Erythroblast (primary cell): ENCODE results near the gene LRRC58.
"Not testable (repeated sequence)": the region's sequence is repeated elsewhere in the genome, so short reads cannot be mapped to it uniquely, and the experiment has no call there.

Experiments used
- DNase-seq, 2 experiments: peaks; one replicate each; lab custom pipeline; 2025; lab: John Stamatoyannopoulos, UW
- GATA1 ChIP-seq: IDR thresholded peaks from 2 replicates; pipeline ENCODE4 v1.6.1; 2011; ENCODE audit warnings: low read depth, mild to moderate bottlenecking, control low read depth, low read length, moderate library complexity
- POLR2A ChIP-seq: IDR thresholded peaks from 2 replicates; pipeline ENCODE4 v1.6.1; 2011; ENCODE audit warnings: mild to moderate bottlenecking, low read length

The LRRC58 gene

DNA sequence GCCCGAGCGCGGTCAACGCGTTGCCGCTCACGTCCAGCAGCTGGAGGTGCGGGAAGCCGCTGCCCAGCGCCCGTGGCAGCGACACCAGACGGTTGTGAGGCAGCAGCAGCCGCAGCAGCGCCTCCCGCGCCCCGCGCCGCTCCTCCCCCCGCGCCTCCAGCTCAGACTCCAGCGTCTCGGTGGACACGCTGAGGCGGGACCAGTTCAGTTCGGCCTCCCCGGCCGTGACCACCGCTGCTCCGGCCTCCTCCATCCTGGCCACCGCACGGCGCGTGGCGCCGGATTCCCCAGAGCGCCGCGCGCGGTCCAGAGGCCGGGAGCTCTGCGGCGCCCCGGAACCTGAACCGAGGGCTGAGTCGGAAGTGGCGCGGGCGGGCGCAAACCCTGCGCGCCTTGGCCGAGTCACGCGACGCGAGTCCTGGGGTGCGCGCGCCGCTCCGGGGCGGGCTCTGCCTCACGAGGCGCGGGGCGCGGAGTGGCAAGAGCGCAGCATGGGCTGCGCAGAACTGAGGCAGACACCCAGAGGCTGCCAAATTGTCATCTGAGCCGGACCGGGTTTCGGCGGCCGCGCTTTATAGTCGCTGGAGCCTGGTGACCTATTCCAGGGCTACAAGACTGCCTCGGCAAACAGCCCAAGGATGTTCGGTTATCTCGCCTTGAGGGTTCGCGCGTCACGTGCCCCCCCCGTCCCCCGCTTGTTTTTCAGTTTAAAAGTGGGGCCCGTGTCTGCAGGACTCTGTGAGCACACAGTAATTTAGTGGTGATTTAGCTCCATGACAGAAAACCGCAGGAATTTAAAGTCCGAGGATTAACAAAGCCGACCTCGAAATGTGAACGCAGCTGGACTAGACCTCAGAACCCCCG lies at the start of gene LRRC58:
TSS of gene LRRC58 (minus strand) at position 364 of the 864 bp plus-strand sequence. CDS start at position 253, 111 bp downstream.
- peak; percentile 95 to 97 for DNase-seq
- TF ChIP-seq GATA1: no peak
- TF ChIP-seq POLR2A: peak; percentile 96

DNA sequence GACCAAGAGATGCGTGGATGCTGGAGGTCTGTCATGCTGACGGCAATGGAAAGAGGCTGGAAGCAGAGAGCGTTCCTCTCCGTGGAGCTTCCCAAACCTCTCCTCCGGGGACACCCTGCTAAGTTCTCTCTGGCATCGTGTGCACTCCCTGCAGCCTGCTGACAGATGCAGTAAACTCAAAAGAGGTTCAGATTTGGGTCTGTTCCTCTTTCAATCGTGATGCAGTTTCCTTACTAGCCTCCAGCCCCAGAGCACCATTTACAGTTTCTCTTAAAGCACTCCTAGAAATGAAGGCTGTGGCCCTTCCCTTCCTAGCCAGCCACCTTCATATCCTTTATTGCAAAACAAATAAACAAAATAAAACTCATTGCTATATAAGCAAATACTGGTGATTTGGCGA lies 47.3 kb upstream of the LRRC58 start:
- DNase-seq: no peak
- TF ChIP-seq GATA1: no peak

DNA sequence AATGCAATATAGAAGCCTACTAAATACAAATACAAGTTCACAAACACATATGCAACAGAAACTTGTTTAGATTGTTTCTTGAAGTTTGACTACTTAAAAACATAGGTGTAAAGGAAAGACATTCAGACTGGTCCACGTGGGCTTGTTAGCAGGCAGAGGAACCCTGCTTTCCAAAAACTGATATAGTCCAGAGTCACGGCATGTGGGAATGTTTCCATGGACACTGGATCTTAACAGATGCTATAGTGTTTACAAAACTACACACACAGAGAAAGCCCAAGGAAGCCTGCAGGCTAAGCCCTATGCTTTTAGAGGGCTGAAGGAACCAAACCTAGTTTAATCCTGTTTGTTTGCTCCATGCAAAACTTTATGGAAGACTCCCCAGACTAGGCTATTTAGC lies 45.2 kb upstream of the LRRC58 start:
- no peak for DNase-seq
- no peak for TF ChIP-seq GATA1
- no peak for TF ChIP-seq POLR2A

DNA sequence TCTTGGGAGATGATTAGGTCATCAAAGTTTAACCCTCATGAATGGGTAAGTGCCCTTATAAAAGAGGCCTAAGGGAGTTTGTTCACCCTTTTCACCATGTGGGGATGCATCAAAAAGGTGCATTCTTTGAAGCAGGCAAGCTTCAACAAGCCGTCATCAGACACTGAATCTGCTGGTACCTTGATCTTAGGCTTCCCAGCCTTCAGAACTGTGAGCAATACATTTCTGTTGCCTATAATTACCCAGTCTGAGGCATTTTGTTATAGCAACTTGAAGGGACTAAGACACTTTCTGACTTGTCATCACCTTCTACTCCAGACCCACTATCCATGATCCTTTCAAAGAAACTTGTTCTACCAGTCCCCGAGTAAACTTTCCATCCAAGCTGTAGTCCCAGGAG lies 44.6 kb upstream of the LRRC58 start:
- no peak for TF ChIP-seq POLR2A
- TF ChIP-seq GATA1: no peak
- DNase-seq: no peak

DNA sequence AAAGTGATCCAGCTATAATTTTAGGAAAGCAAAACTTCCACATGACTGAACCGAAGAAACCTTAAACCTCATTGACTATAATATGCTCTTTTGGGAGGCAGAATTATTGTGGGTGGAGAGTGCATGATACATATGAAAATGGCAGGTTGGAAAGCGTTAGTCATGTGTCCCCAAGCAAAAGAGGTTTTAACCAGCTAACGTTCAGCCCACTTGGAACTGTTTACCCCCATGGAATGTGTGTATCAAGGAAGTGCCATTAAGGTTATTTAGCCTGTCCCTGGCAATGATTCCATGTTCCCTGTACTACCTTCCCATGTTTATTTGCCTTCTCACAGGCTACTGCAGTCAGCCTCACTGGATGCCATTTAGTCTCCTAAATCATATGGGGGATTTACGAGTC lies 44.1 kb upstream of the LRRC58 start:
- no peak for TF ChIP-seq POLR2A
- no peak for TF ChIP-seq GATA1
- no peak for DNase-seq

DNA sequence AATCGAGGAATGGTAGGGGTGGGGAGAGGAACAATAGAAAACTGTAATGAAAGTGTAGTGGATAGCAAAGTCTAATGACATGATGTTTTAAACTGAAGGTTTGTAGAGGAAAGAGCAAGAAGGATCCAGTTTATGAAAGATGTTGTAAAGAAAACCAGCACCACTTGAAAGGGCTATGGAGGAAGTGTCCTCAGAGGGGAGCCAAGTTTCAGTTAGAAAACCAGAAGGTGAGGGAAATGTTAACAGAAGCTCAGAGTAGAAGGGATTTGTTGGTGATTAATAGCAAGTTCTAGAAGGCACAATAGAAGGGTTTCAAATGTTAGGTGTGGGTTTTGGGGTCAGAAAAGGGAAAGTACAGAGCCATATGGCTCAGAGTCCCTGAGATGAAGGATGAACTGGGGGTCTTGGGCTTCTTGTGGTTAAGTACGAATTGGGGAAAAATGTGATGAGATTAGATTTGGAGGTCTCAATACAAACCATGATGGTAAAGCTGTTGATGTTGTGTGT lies 33.8 kb upstream of the LRRC58 start:
- no peak for DNase-seq
- TF ChIP-seq GATA1: no peak
- TF ChIP-seq POLR2A: no peak

DNA sequence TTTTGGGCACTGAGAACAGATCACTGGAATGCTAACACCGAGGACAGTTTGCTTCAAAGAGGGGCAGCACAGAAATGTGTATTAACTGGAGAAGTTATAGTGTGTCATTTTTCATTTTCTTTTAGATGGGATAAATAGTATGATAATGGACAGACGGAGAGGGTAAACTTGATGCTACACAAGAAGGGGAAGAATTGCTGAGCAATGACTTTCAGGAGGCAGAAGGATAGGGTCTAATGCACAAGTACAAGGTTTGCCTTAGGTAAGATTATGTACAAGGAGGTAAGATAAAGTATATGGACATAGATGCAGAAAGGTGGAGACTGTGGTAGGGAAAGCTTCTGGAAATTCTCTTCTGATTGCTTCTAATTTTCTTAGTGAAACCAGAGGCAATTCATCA lies 32.3 kb upstream of the LRRC58 start:
- TF ChIP-seq GATA1: no peak
- no peak for TF ChIP-seq POLR2A
- DNase-seq: no peak

DNA sequence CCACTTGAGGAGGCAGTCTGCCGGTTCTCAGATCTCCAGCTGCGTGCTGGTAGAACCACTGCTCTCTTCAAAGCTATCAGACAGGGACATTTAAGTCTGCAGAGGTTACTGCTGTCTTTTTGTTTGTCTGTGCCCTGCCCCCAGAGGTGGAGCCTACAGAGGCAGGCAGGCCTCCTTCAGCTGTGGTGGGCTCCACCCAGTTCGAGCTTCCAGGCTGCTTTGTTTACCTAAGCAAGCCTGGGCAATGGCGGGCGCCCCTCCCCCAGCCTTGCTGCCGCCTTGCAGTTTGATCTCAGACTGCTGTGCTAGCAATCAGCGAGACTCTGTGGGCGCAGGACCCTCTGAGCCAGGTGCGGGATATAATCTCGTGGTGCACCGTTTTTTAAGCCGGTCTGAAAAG lies 28.8 kb upstream of the LRRC58 start:
- DNase-seq: not testable (repeated sequence)

DNA sequence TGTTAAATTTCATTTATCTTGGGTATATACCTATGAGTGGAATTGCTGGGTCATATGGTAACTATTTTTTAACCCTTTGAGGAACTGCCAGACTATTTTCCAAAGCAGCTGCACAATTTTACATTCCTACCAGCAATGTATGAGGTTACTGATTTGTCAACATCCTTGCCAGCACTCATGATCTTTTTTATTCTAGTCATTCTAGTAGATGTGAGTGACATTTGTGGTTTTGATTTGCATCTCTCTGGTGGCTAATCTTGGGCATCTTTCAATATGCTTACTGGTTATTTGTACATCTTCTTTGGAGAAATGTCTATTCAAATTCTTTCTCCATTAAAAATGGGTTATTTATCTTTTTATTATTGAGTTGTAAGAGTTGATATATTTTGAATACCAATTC lies 21.3 kb upstream of the LRRC58 start:
- no peak for DNase-seq
- TF ChIP-seq GATA1 (no peak), POLR2A (no peak)

DNA sequence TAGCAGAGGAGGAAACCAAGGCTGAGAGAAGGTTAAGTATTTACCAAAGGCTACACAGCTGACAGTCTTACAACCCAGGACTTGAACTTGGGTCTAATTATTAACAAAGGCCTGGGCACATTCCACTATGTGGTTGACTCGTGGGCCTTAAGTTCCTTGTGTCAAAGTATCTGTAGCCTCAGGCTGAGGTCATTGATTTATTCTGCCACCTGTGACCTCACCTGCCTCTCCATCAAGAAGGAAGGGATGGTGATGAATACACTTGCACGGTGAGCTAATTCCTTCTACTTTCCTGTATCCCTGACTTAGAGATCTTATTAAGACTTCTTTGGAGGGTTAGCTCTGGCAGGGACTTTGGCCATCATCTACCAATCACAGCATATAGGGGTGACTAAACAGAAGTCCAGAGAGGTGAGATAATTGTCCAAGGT lies 19.9 kb upstream of the LRRC58 start:
- no peak for DNase-seq

DNA sequence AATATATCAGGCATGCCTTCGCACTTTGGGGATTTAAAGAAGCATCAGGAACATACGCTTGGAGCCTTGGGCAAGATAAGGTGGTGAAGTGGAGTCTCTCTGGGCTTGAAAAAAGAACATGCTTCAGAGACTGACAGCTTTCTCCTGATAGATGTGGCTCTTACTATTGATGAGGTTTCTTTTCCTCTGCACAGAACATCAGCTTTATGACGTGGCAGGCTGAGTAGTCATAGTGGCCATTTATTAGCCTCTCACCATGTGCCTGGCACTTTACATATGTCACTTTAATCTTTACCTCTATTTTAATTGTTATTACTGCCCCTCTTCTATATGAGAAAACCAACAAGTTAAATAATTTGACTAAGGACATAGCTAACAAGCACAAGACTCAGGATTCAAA lies 19.0 kb upstream of the LRRC58 start:
- TF ChIP-seq POLR2A: no peak
- no peak for TF ChIP-seq GATA1
- DNase-seq: no peak

More for the DNA sequence above, 19.9 kb upstream of the LRRC58 start:
- no peak for TF ChIP-seq GATA1
- TF ChIP-seq POLR2A: no peak

DNA sequence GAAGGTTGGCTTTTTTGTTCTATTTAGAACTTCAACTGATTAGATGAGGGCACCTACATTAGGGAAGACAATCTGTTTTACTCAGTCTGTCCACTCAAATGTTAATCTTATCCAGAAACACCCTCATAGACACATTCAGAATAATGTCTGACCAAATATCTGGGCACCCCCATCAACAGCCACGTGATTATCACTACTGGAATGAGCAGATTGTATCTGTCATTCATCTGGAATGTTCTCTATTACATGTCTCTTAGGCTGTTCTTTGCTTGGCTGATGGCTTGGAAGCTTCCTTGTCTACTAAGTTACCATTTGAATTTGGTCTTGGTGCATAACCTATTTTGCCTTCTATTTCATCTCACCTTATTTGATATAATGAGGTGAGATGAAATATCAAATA lies 15.7 kb upstream of the LRRC58 start:
- TF ChIP-seq GATA1 (no peak), POLR2A (no peak)
- no peak for DNase-seq

DNA sequence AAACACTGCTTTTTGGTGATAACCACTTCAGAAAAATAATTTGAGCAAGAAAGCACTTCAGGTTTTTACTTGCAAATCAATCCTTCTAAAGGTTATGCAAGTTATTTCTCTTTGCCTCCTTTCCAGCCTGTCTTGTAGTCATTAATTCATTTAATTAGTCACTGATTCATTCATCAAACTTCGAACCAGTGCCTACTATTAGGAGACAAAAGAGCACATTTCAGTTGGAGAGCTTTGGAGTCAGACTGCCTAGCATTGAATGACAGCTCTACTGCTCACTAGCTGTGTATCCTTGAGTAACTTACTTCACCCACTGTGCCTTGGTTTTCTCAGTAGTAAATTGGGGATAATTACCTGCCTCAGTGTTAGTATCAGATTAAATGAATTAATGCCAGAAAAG lies 14.9 kb upstream of the LRRC58 start:
- TF ChIP-seq GATA1 (no peak), POLR2A (no peak)
- no peak for DNase-seq

DNA sequence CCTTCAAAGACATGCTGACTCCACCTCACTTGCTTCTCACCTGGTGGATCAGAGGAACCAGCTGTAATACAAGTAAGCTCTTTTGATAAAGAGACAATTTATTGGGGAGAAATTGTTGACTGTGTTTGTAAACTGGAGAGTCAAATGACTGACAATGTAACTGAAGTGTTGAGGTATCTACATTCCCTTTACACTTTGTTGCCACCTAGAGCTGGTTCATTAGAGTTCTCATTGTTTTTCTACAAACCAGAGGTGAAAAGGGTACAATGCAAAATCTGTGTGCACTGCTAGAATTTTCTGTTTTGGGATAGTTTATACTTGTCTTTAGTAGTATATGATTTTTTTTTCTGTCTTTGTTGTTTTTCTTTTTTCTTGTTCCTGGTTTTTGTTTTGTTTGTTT lies 8.7 kb upstream of the LRRC58 start:
- peak in 1 of 2 experiments; percentile 2 for DNase-seq

DNA sequence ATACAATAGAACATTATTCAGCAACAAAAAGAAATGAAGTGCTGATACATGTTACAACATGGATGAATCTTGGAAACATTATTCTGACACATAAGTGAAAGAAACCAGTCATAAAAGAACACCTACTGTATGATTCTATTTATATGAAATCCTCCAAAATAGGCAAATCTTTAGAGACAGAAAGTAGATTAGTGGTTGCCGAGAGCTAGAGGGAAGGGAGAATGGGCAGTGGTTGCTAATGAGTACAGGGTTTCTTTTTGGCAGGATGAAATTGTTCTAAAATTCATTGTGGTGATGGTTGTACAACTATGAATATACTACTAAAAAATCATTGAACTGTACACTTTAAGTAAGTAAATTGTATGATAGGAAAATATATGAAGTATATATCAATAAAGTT lies 6.3 kb upstream of the LRRC58 start:
- TF ChIP-seq GATA1 (no peak), POLR2A (no peak)
- DNase-seq: no peak

More for the DNA sequence above, 8.7 kb upstream of the LRRC58 start:
- no peak for TF ChIP-seq POLR2A
- TF ChIP-seq GATA1: no peak
